ENCODE results near the gene SIK3.
A peak's percentile ranks its signal among the peaks of the same experiment; 100 is the strongest.

The SIK3 gene

DNA sequence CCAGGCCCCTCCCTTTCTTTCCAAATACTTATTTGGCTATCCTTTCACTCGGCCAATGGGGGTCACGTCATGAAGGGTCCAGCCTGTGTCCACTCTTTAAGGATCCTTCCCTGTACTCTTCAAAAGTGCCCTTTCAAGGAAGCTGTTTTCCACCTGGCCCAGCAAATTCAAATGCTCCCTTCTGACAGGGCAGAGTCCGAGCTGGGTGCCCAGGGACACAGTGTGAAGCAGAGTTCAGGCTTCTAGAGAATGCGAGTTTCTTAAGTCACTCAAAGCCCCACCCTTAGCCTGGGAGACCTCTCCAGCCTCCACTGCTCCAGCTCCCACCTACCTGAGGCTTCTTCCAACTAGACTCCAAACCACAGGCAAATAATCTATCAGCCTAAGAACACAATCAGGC is 255.3 kb downstream of the SIK3 start:
- no peak for DNase-seq (ENCODE audit: low read depth)
- H3K4me3 ChIP-seq (ENCODE audit: low read depth, low read length): no peak overlapping the region
- TF ChIP-seq, protein P1, sequence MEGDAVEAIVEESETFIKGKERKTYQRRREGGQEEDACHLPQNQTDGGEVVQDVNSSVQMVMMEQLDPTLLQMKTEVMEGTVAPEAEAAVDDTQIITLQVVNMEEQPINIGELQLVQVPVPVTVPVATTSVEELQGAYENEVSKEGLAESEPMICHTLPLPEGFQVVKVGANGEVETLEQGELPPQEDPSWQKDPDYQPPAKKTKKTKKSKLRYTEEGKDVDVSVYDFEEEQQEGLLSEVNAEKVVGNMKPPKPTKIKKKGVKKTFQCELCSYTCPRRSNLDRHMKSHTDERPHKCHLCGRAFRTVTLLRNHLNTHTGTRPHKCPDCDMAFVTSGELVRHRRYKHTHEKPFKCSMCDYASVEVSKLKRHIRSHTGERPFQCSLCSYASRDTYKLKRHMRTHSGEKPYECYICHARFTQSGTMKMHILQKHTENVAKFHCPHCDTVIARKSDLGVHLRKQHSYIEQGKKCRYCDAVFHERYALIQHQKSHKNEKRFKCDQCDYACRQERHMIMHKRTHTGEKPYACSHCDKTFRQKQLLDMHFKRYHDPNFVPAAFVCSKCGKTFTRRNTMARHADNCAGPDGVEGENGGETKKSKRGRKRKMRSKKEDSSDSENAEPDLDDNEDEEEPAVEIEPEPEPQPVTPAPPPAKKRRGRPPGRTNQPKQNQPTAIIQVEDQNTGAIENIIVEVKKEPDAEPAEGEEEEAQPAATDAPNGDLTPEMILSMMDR (IDR thresholded peaks at IDR 0.05; ENCODE audit: insufficient read depth, low read depth, low read length, missing control alignments): no peak

DNA sequence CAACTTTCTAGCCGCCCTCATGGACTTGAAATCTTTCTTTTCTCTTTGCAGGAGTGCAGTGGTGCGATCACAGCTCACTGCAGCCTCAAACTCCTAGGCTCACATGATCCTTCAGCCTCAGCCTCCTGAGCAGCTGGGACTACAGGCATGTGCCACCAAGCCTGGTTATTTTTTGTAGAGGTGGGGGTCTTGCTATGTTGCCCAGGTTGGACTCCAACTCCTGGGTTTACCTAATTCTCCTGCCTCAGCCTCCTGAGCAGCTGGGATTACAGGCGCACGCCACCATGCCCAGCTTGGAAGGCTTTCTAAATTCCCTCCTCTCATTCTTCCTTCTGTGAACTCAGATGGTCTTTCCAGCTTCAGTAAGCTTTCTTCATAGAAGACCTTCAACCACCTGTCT is 256.1 kb downstream of the SIK3 start:
- TF ChIP-seq, protein P1 (IDR thresholded peaks at IDR 0.05; ENCODE audit: insufficient read depth, low read depth, low read length, missing control alignments): no peak
- no peak overlapping the region for H3K4me3 ChIP-seq (ENCODE audit: low read depth, low read length)
- no peak for DNase-seq (ENCODE audit: low read depth)

DNA sequence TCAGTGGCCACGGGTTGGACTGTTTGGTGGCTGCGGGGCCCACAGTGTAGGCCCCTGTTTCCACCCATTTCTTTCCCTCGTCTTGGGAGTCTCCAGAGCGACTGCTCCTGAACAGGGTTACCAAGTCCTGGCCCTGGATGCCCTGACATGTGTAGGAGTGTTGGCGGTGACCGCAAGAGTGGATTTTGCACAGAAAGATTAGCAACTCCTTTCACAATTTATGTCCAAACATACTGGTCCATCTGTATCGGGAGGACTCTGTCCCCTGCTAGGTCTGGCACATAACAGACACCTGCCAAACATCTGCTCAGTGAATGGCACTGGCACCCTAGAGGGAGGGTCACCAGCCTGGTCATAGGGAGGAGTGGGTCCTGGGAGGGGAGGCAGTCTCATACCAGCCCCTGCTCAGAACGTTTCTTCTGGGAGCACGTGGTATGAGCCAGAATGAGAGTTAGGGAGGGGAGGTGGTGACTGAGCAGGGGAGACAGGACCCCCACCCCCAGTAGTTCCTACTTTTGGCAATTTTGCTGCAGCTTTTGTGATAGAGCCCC is 257.4 kb downstream of the SIK3 start:
- TF ChIP-seq, protein P1 (IDR thresholded peaks at IDR 0.05; ENCODE audit: insufficient read depth, low read depth, low read length, missing control alignments): no peak
- no peak for DNase-seq (ENCODE audit: low read depth)
- no peak overlapping the region for H3K4me3 ChIP-seq (ENCODE audit: low read depth, low read length)

DNA sequence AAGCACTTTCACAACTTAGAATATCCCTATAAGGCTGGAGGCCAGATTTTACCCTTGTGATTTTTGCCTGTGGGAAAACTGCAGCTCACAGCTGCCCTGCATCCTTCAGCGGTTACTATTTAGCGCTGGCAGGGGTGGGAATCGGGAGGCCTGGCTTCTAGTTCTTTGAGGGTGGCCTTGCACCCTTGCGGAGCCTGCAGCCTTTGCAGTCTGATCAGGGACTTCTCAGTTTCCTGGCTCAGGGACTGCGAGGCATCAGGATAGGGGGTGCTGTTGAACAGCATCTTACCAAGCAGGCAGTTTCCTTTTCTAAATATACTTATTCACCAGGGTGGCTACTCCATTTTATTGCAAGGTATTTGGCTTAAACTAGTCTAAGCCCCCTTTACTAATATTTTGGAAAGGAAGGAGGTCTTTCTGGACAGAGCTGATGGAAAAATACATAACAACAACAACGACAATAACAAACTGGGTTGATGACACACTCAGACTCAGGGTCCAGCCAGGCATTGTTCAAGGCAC is 257.9 kb downstream of the SIK3 start:
- TF ChIP-seq, protein P1 (IDR thresholded peaks at IDR 0.05; ENCODE audit: insufficient read depth, low read depth, low read length, missing control alignments): peak; percentile 13
- DNase-seq (ENCODE audit: low read depth): peak; percentile 35
- no peak overlapping the region for H3K4me3 ChIP-seq (ENCODE audit: low read depth, low read length)

DNA sequence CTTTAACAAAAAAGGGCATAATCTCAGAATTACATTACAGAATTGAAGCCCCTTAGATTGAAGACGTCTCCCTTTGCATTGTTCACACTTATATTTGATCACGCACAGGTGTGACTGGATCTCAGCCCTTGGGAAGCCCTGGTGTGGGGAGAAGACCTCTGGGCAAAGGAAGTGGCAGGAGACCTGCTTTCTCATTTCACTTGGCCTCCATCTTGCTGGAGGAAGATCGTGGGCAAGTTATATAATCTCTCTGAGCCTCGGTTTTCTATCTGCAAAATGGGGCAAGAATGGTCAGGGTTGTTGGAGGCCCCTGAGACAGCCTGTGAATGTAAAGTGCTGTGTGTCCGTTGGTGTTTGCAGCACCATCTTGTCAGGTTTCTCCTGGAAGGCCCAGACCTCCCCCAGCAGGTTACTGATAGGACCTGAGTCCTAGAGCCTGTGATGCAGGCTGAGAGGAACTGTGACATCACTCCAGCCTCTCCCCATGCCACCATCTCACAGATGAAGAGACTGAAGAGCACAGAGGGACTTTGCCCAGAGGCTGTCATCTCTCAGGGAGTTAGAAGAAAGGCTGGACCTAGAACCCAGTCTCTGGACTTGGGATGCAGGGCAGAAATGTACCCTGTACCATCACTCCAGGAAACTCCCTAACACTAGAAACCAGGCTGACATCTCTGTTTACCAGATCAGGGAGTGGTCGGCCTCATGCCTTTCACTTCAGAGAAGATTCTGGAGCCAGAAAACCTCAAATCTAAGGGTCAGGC is 259.7 kb downstream of the SIK3 start:
- no peak for DNase-seq (ENCODE audit: low read depth)
- no peak overlapping the region for H3K4me3 ChIP-seq (ENCODE audit: low read depth, low read length)
- TF ChIP-seq, protein P1 (IDR thresholded peaks at IDR 0.05; ENCODE audit: insufficient read depth, low read depth, low read length, missing control alignments): no peak

DNA sequence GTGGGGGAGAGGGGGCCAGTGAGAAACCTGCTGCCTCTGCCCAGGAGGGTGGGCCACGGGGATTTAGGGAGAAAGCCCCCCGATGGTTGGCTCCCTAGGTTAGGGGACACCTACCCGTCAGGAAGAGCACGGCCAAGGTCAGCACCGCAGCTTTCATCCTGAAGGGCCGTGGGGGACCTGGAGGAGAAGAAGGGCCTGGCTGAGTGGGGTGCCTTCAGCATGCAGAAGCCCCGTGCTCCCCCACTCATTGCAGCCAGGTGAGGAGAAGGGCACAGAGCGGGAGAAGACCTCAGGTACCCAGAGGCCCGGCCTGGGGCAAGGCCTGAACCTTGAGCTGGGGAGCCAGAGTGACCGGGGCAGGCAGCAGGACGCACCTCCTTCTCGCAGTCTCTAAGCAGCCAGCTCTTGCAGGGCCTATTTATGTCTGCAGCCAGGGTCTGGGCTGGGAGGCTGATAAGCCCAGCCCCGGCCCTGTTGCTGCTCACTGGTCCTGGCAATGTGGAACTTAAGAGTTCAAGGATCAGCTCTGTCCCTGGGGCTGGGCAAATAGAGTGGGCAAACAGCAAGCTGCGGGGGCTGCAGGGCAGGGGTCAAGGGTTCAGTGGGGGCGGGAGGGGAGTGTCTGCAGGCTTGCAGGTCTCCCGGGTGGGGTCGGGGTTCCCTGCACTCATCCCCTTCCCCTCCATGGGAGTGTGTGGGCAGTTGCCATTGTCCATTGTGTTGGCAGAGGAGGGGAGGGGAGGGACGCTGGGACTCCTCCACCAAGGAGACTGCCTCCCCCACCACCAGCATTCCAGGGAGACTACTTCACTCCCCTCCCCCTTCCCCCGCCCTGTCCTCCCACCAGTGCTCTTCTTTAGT is 260.8 kb downstream of the SIK3 start, which contains the start of gene APOA1:
Gene APOA1 (minus strand): TSS at position 392 of the 861 bp plus-strand sequence. CDS start 235 bp downstream, at position 157.
- TF ChIP-seq, protein P1 (IDR thresholded peaks at IDR 0.05; ENCODE audit: insufficient read depth, low read depth, low read length, missing control alignments): no peak
- DNase-seq (ENCODE audit: low read depth): no peak
- no peak within 1 kb of the TSS for H3K4me3 ChIP-seq (ENCODE audit: low read depth, low read length)
